ENCODE results near the gene USP49.

The USP49 gene

GRCh38 chr6:41786451-41787218 is 108.5 kb downstream of the USP49 start:
- peak overlapping the region; percentile 99 for H3K4me3 ChIP-seq (ENCODE audit: low read length)
- TF ChIP-seq CTCF (conservative IDR thresholded peaks at IDR 0.05; ENCODE audit: low read length): peak; percentile 41; the same call in 1 of the 2 replicates
- DNase-seq (ENCODE audit: low read depth): peak; percentile 73

DNA sequence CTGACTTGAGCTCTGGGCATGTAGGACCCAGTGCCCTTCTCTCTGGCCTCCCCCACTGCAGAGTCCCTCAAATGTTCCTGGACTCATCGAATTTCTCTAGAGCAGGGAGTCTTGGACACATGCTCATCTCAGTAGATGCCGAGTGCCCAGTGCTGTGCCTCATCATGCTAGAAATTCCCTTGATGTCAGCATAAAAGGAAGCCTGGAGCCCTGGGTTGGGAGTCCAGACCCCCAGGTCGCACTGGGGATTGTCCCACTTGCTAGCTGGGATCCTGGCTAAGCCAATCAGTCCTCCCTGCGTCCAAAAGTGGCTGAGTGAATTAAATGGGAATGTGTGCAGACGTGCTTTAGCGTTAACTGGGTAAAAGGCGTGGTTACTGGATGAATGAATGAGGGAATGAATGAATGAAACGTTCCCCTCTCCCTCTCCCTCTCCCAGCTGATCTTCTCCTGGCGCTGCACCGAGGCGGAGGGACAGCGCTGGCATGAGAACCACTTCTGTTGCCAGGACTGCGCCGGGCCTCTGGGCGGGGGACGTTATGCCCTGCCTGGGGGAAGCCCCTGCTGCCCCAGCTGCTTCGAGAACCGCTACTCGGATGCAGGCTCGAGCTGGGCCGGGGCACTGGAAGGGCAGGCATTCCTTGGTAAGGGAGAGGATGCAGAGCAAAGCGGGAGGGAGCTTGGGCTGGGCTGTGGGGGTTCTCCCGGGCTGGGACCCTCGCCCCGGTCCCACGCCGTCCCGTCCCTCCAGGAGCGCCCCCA is 109.3 kb downstream of the USP49 start:
- H3K4me3 ChIP-seq (ENCODE audit: low read length): peak overlapping the region; percentile 62
- DNase-seq (ENCODE audit: low read depth): no peak
- TF ChIP-seq CTCF (conservative IDR thresholded peaks at IDR 0.05; ENCODE audit: low read length): no peak

GRCh38 chr6:41785254-41785653 is 109.9 kb downstream of the USP49 start:
- DNase-seq (ENCODE audit: low read depth): no peak
- H3K4me3 ChIP-seq (ENCODE audit: low read length): no peak overlapping the region
- TF ChIP-seq CTCF (conservative IDR thresholded peaks at IDR 0.05; ENCODE audit: low read length): no peak

DNA sequence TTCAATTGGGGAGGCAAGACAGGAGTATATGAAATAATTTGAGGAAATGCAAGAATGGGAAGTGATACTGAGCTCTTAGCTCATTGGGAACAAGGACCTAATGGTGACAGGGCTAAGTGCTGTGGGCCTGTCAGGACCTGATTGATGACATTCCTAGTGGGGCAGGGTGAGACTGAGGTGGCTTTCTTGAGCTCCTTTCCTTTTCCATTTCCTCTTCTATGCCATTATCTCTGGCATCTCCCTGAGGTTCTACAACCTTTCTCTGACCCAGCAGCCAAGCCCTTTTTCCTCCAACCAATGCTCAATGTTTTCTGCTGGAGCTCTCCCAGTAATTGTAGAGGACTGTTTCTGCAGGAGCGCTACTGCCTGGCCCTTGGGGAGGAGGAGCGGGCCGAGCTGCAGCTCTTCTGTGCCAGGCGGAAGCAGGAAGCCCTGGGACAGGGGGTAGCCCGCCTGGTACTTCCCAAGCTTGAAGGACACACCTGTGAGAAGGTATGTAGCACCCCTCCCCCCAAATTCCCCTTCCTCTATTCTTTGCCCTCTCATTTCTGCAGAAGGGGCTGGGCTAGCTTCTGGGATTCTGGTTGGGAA is 110.5 kb downstream of the USP49 start:
- H3K4me3 ChIP-seq (ENCODE audit: low read length): no peak overlapping the region
- no peak for DNase-seq (ENCODE audit: low read depth)
- TF ChIP-seq CTCF (conservative IDR thresholded peaks at IDR 0.05; ENCODE audit: low read length): no peak

GRCh38 chr6:41783106-41783780 is 111.9 kb downstream of the USP49 start:
- no peak for DNase-seq (ENCODE audit: low read depth)
- H3K4me3 ChIP-seq (ENCODE audit: low read length): no peak overlapping the region
- no peak for TF ChIP-seq CTCF (conservative IDR thresholded peaks at IDR 0.05; ENCODE audit: low read length)

DNA sequence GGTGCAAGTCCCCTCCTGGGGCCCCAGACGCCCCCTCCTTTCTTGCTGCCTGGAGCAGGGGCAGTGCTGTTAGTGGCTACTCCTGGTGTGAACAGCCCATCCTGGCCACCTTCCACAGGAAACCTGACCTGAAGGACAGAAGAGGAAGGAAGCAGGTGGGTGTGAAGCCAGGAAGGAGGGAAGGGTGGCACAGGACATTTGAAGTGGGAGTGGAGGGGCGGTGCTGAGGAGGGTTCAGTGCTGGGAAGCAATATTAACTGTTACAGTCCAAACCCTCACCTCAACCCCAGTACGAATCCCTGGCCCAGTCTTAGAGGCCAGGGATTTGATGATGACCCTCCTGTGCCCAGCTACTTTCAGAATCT is 113.8 kb downstream of the USP49 start:
- H3K4me3 ChIP-seq (ENCODE audit: low read length): no peak overlapping the region; the same call in 1 of the 2 replicates
- TF ChIP-seq CTCF (conservative IDR thresholded peaks at IDR 0.05; ENCODE audit: low read length): no peak
- DNase-seq (ENCODE audit: low read depth): no peak

All from AG10803 (cell line).